GM10266 (cell line): ENCODE results near the gene TARDBP.
"Not testable (repeated sequence)": the region's sequence is repeated elsewhere in the genome, so short reads cannot be mapped to it uniquely, and the experiment has no call there.

ENCODE experiments used
- DNase-seq: peaks from one replicate; pipeline ENCODE4 v3.0.0; 2012; ENCODE audit errors: extremely low spot score
- CTCF ChIP-seq: IDR thresholded peaks from 2 replicates; pipeline ENCODE4 v1.5.1; 2012; ENCODE audit warnings: mild to moderate bottlenecking, low read depth; ENCODE audit not compliant: control insufficient read depth, insufficient read depth; ENCODE audit errors: missing control alignments

Gene TARDBP

DNA sequence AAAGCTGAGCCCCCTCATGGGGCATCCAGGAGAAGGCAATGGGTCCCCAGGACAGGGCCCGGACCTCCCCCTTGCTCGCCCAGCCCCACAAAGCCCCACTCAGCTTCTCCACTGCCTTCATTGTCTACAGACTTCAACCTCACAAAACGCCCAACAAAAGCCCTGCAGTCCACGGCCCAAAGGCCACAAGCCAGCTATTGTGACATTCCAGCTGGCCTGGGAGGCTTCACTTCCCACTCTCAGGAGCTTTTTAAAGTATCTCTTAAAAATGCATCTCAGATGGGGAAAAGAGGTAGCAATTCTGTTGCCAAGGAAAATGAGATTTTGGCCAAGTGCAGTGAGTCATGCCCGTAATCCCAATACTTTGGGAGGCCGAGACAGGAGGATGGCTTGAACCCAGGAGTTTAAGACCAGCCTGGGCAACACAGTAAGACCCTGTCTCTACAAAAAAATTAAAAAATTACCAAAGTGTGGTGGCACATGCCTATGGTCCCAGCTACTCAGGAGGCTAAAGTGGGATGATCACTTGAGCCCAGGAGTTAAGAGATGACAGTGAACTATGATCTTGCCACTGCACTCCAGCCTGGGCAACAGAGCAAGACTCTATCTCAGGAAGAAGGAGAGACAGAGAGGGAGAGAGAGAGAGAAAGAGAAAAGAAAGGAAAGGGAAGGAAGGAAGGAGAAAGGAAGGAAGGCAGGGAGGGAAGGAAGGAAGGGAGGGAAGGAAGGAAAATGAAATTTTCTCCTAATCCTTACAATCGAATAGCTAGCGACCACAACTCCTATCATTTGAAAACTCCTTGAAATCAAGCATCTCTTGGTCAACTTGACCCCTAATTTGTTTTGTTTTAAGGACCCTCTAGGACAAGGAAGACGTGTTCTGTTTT lies 31.4 kb upstream of the TARDBP start:
- DNase-seq: no peak
- no peak for TF ChIP-seq CTCF

DNA sequence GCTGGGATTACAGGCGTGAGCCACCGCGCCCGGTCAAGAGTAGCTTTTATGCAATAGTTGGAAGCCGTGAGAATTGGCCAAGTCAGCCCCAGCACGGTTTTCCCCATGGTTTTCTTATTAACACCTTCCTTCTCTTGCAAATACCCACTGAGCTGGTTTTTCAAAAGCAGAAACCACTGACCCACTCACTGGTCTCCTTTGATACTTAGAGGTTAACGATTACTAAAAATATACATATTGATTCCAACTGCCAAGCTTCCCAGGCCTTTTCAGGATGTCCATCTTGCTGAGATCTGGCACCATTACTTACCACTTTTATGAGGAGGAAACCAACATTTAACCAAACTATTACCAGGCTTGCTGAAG lies 25.9 kb upstream of the TARDBP start:
- DNase-seq: no peak
- no peak for TF ChIP-seq CTCF

- TF ChIP-seq CTCF: no peak
- DNase-seq: no peak
Observed at GRCh38 chr1:10987840-10988417, 24.5 kb upstream of the TARDBP start.

GRCh38 chr1:10989095-10989494 lies 23.4 kb upstream of the TARDBP start:
- DNase-seq: no peak
- TF ChIP-seq CTCF: no peak

GRCh38 chr1:10989920-10990516 lies 22.4 kb upstream of the TARDBP start:
- not testable (repeated sequence) for DNase-seq

GRCh38 chr1:10990828-10991227 lies 21.6 kb upstream of the TARDBP start:
- no peak for TF ChIP-seq CTCF
- no peak for DNase-seq

DNA sequence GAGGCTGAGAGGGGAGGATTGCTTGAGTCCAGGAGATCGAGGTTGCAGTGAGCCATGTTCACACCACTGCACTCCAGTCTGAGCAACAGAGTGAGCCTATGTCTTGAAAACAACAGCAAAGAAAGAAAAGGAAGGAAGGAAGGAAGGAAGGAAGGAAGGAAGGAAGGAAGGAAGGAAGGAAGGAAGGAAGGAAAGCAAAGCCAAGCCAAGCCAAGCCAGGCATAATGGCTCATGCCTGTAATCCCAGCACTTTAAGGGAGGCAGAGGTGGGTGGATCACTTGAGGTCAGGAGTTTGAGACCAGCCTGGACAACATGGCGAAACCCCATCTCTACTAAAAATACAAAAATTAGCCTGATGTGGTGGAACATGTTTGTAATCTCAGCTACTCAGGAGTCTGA lies 20.4 kb upstream of the TARDBP start:
- not testable (repeated sequence) for DNase-seq

DNA sequence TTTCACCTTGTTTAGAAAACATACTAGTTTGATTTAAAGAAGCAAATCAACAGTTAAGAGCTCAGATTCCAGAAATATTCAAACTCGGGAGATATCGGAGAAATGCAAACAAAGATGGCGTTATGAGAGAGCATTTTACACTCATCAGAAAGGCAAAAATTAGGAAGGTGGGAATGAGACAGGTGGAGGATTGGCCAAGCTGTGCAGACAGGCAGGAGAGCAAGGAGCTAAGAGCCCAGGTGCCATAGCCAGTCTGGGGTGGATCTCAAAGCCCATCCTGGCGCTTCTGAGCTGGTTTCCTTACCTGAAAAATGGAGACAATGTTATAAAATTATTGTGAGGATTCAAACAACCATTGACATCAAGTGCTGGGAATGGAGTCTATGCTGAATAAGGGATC lies 19.6 kb upstream of the TARDBP start:
- DNase-seq: no peak
- TF ChIP-seq CTCF: no peak
